GM21360 (cell line): ENCODE measurements around the gene TIMM22.

Experiments
- ATAC-seq: cut with Tn5 transposase; IDR thresholded peaks from one replicate; pipeline ENCODE4 v1.9.1; 2021; ENCODE audit warnings: mild to moderate bottlenecking, moderate library complexity; ENCODE audit not compliant: unreplicated experiment

TIMM22 gene

DNA sequence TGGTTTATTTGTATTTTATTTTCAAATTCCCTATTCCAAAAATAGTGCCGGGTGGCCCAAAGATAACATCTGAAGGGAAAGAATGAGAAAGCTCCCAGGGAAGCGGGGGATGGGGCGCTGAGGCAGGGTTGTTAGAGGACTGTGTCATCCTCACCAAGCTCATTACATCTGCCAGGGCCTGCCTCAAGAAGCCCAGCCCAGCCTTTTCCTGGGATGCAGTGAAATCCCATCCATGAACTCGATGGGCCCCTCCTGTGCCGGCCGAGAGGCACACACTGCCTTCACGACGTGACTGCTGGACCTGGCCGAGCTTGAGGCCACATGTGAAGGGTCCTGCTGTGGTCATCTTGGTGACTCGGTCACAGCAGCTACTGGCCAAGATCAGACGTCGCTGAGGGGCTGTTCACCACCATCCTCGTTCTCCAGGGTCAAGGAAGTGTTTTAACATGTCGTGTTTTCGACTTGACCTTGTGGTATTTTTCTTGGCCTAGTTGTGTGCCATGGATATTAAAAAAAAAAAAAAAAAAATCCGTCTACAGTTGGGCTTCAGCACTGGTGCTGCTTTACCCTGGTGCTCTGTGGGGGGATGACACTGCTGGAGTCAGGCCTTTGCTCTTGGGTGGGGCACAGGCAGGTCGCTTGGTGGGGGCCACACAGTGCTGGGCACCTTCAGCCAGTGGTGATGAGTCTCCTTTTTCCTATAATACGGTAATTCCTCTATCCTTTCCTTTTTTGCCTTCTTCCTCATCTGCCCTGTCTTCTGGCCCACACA, 4.9 kb downstream of the TIMM22 start:
- ATAC-seq: no peak

GRCh38 chr17:1002412-1002753, 5.5 kb downstream of the TIMM22 start:
- no peak for ATAC-seq

- ATAC-seq: no peak
Measured at GRCh38 chr17:1002771-1003555, 6.0 kb downstream of the TIMM22 start.

- no peak for ATAC-seq
Measured at GRCh38 chr17:1003633-1003971, 6.7 kb downstream of the TIMM22 start.

DNA sequence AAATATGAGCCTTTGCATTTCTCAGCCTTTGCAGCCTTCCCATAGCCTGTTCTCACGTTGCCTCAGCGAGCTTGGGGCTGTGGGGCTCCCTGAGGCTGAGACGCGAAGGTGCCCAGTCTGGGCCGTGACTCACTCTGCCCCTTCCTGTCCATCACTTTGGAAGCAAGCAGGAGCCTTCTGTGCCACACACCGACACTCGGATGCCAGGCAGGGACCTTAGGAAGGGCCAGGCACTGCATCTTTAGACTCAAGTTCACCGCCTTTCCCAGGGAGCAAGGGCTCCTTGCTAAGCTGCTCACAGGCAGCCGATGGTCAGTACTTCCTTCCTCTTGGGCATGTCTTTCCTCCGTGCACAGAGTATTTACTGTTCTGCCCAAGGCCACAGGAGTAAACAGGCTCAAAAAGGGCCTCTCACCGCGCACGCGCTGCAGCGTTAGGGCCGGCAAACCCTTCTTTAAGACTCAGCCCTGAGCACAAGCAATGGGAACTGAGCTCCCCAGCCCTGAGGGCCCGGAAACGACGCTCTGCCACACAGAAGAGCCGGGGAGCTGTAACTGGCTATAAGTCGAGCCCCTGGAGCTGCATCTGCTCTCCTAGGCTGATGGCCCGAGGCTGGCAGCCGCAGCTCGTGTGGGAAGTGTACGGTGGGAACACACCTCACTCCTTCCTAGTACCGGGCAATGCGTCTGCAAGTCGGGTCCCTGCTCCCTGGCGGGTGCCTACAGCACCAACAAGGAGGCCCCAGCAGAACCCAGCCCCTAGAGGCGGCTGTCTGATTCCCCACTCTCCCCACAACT, 7.2 kb downstream of the TIMM22 start:
- no peak for ATAC-seq

- no peak for ATAC-seq
Measured at GRCh38 chr17:1004769-1005295, 7.9 kb downstream of the TIMM22 start.

DNA sequence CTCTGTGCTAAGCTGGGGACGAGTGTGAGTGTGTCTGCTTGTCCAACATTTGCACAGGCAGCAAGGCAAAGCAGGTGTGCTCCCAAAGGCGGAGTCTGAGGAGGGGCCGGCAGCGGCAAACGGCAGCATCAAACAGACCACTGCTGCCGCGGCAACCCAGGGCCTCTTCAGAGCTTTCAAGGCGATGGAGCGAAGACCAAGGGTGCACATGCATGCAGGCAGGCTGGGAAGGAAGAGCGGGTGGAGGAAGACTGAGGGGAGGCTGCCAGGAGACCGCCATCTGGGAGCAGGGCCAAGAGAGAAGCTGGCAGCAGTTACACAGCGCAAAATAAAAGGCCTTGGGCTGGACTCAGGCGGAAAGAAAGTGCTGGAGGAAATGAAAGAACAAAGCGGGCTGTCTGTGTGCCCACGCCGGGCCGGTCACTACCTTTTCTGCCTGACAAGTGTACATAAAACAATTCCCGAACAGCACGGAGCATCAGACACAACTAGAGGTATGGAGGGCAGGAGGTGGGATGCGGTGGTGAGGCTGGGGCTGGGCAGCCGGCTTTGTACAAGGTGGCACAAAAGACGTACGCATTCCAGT, 8.5 kb downstream of the TIMM22 start:
- no peak for ATAC-seq

GRCh38 chr17:1006054-1006453, 9.1 kb downstream of the TIMM22 start:
- no peak for ATAC-seq

GRCh38 chr17:1007310-1008007, 10.5 kb downstream of the TIMM22 start:
- ATAC-seq: no peak

GRCh38 chr17:1008008-1008761, 11.3 kb downstream of the TIMM22 start:
- no peak for ATAC-seq

- ATAC-seq: no peak
Measured at GRCh38 chr17:1009229-1010085, 12.5 kb downstream of the TIMM22 start.

DNA sequence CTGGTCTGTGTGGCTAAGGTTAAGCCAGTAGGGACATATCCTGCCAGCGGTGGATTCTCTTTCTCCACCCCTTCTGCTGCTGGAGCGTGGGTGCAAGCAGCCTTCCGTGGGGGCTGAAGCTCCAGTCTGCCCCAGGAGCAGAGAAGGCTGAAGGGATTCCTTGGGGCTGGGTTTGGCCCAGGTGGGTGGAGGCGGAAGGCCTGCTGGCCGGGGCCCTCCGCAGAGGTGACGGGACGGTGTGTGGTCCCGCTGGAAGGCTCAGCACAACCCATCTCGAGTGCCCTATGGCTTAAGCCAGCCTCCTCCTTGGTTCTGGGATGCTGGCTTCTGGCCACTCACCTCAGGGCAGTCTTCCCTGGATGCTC, 13.1 kb downstream of the TIMM22 start:
- ATAC-seq: no peak

DNA sequence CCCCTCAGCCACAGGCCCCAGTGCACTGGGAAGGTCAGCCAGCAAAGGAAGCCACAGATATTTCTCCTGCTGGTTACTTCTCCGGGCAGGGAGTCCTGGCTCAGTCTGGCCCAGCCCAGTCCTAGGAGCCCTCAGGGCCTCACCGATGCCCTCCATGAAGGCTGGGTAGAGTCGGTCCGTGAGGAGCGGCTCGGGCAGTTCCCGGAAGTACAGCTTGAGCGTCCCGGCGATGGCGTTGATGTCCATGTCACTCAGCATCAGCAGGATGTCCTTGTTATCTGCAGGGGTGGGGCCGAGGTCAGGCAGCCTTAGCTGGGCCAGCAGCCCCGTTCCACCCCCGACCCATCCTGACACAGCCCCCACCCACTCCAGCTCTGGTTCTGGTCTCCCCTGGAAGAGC, 13.7 kb downstream of the TIMM22 start:
- ATAC-seq: no peak

GRCh38 chr17:1011138-1011537, 14.2 kb downstream of the TIMM22 start:
- no peak for ATAC-seq

DNA sequence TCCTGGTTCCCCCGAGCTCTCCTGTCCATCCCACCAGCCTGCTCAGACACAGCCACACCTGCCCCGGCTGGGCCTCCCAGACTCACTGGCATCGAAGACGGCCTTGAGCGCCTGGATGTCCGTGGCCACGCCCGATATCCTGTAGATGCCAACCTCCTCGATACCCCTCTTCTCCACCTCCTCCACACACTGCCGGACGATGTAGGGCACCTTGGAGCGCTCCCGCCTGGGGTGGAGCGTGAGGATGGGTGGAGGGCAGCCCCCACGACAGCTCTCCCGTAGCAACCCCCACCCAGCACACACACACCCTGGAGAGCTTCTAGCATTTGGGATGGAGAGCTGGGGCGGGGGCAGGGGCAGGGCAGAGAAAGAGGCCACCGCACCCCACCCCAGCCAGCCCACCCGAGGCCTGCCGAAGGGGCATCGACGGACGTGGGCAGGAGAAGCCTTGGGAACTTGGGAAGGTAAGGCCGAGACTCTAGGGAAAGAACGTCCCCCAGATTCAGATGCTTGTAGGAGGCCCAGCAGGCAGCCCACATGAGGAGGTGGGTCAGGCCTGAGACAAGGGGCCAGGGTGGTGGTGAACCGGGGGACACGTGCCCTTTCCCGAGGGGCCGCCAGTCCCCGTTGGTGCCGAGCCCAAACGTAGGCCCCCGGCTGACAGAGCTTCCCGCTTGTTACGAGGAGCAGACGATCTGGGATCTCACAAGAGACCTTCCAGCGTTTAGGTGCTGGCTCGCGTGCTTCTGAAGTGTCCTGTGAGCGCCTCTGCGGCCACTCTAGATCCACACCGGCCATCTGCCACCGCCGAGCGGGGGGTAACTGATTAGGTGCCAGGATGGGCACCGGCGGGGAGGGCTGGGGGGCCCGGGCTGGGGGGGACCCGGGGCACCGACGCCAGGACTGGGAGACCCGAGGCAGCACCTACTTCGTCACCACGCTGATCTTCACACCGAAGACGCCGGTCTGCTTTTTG, 15.1 kb downstream of the TIMM22 start:
- ATAC-seq: no peak

- no peak for ATAC-seq
Measured at GRCh38 chr17:1012823-1013728, 16.1 kb downstream of the TIMM22 start.

DNA sequence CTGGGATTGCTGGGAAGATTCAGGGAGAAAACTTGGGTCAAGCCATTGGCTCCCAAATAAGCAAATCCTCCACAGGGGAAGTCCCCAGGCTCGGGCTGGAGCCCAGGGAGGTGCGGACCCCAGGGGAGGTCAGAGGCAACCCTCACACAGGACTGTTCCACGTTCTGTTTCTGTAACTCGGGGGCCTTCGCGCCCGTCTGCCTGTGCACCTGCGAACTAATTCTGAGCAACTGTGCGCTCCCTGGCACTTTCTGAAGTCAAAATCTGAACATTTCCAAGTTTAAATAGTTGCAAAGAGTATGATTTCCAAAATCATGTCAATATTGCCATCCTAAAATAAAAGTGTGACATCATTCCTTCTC, 16.8 kb downstream of the TIMM22 start:
- ATAC-seq: no peak
